BJ (cell line): Measurements from ENCODE around the gene STK11. TPM values are rescaled to one million over a fixed set of nuclear protein-coding genes. Genes with fewer than 3 reads are reported as not detected.

Experiments
- CTCF ChIA-PET: fragments of 350-600 bp; formaldehyde crosslinking; extraction: SDS; loops from one replicate; lab custom pipeline; 2021; ENCODE audit warnings: antibody characterized with exemption, inconsistent platforms; lab: Yijun Ruan, JAX
- POLR2A ChIA-PET: fragments of 300-600 bp; sonication (Branson Sonifier 250); formaldehyde crosslinking; extraction: SDS; loops from one replicate; lab custom pipeline; 2021; ENCODE audit warnings: antibody characterized with exemption; lab: Charles Lee
- DNase-seq: peaks from one replicate; pipeline ENCODE4 v3.0.0-alpha.2; 2011; ENCODE audit warnings: low read depth
- H3K27me3 ChIP-seq: 2 replicates; pipeline ENCODE4 v1.6.0; 2011; ENCODE audit warnings: low read length; ENCODE audit not compliant: control insufficient read depth, insufficient read depth
- H3K36me3 ChIP-seq: 2 replicates; pipeline ENCODE4 v1.5.1; 2011; ENCODE audit warnings: low read length; ENCODE audit not compliant: control insufficient read depth, insufficient read depth
- H3K4me3 ChIP-seq: 2 replicates; pipeline ENCODE4 v1.5.1; 2011; ENCODE audit warnings: low read depth, mild to moderate bottlenecking, control low read depth, low read length
- CTCF ChIP-seq: IDR thresholded peaks from 2 replicates; pipeline ENCODE4 v1.5.1; 2011; ENCODE audit warnings: low read depth, mild to moderate bottlenecking, control low read depth, inconsistent platforms, low read length, moderate library complexity; ENCODE audit not compliant: insufficient read depth
- polyA plus RNA-seq: library from polyadenylated mRNA; depleted of rRNA; stranded (reverse); fragments of >200 nt; gene quantifications from 2 replicates; pipeline ENCODE4 v1.2.3, GENCODE V29; 2011

STK11 gene
- polyA plus RNA-seq, 1 experiment, result 33.6 TPM

- TF ChIP-seq CTCF, result no peak
- no peak for DNase-seq
- no peak overlapping the region for H3K4me3 ChIP-seq
- no peaks in the 10 kb centered on the region for H3K27me3 ChIP-seq
- peaks cover 10% of the 10 kb centered on the region for H3K36me3 ChIP-seq
- ChIA-PET CTCF (interaction anchor here (1.8 kb wide), 1 partner anchor 10 kb away, joined by 8 read pairs; no protein-coding TSS in a partner anchor), POLR2A (no interaction called here)
These were observed 27.6 kb downstream of the STK11 start for GRCh38 chr19:1233115-1233667.

- no peak for DNase-seq
- POLR2A ChIA-PET, result no interaction called here
- Histone ChIP-seq H3K4me3 (no peak overlapping the region), H3K36me3 (peaks cover 10% of the 10 kb centered on the region), H3K27me3 (no peaks in the 10 kb centered on the region)
- CTCF ChIA-PET, result no interaction called here
- no peak for TF ChIP-seq CTCF
These were observed 28.7 kb downstream of the STK11 start for GRCh38 chr19:1234051-1234954.

- POLR2A ChIA-PET, result no interaction called here
- TF ChIP-seq CTCF, result no peak
- DNase-seq, result no peak
- CTCF ChIA-PET, result no interaction called here
- no peak overlapping the region for H3K4me3 ChIP-seq
- H3K36me3 ChIP-seq, result peaks cover 10% of the 10 kb centered on the region
- H3K27me3 ChIP-seq, result no peaks in the 10 kb centered on the region
These were observed 29.4 kb downstream of the STK11 start for GRCh38 chr19:1234955-1235380.

GRCh38 chr19:1235625-1236538, 30.3 kb downstream of the STK11 start:
- ChIA-PET CTCF (no interaction called here), POLR2A (no interaction called here)
- no peak for TF ChIP-seq CTCF
- no peaks in the 10 kb centered on the region for H3K27me3 ChIP-seq
- H3K4me3 ChIP-seq, result peak overlapping the region; percentile 90
- H3K36me3 ChIP-seq, result peaks cover 10% of the 10 kb centered on the region
- DNase-seq, result no peak
